Thyroid gland (tissue), 4 donors: Measurements from ENCODE around the gene PCNT. TPM values are rescaled to one million over a fixed set of nuclear protein-coding genes. Genes with fewer than 3 reads are reported as not detected.

Experiments
- DNase-seq, 2 donors: peaks; one replicate each; pipeline ENCODE4 v3.0.0-alpha.2; 2019
- H3K27ac ChIP-seq, 3 donors: fragments of 200-600 bp; sonication (generic); 1 replicate in 2 of 3; 2 replicates in 1 of 3; pipeline ENCODE4 v1.5.1; 2016 to 2019; ENCODE audit warnings: mild to moderate bottlenecking in 1 of 3, moderate library complexity in 1 of 3
- H3K27me3 ChIP-seq: fragments of 200-600 bp; sonication (generic); one replicate; pipeline ENCODE4 v1.5.1; 2019
- H3K36me3 ChIP-seq, 2 donors: fragments of 200-600 bp; sonication (generic); one replicate each; pipeline ENCODE4 v1.5.1; 2016 to 2019
- H3K4me1 ChIP-seq, 2 donors: fragments of 200-600 bp; sonication (generic); one replicate each; pipeline ENCODE4 v1.5.1; 2017 to 2019
- H3K4me3 ChIP-seq, 3 donors: fragments of 200-600 bp; sonication (generic); replicated peaks in 1 of 3; 1 replicate in 2 of 3; 2 replicates in 1 of 3; pipeline ENCODE4 v1.5.1; 2016; ENCODE audit warnings: mild to moderate bottlenecking in 1 of 3
- H3K9me3 ChIP-seq: fragments of 200-600 bp; sonication (generic); one replicate; pipeline ENCODE4 v1.5.1; 2017
- CTCF ChIP-seq, 6 experiments: fragments of 200-600 bp in 3 of 6; fragments of 450-650 bp in 3 of 6; sonication (generic) in 3 of 6; IDR thresholded peaks; one replicate each; pipeline ENCODE4 v1.5.1; 2016 to 2019; ENCODE audit warnings: antibody characterized with exemption in 6 of 6, mild to moderate bottlenecking in 2 of 6, inconsistent platforms in 1 of 6, moderate library complexity in 1 of 6
- POLR2A ChIP-seq, 2 donors: fragments of 450-650 bp; IDR thresholded peaks; one replicate each; pipeline ENCODE4 v1.6.1; 2017; ENCODE audit warnings: antibody characterized with exemption in 2 of 2, mild to moderate bottlenecking in 2 of 2, moderate library complexity in 1 of 2
- WGBS, 2 donors: methylation state at CpG; one replicate each; pipeline ENCODE4 v1.1.5; 2017; 5-methylcytosine and 5-hydroxymethylcytosine counted together
- intact Hi-C: fragments of 100-400 bp; cut with DNase I; formaldehyde crosslinking; loops from one replicate; pipeline ENCODE4 v1.15.1; 2023
- total RNA-seq, 4 donors: library from RNA; depleted of rRNA; stranded (reverse); fragments of >200 nt; gene quantifications; one replicate each; pipeline ENCODE4 v1.2.3, GENCODE V29; 2016

Gene PCNT
- total RNA-seq, 4 donors from 2014 or later = 23.9 to 36.6 (median 33.2) TPM

DNA sequence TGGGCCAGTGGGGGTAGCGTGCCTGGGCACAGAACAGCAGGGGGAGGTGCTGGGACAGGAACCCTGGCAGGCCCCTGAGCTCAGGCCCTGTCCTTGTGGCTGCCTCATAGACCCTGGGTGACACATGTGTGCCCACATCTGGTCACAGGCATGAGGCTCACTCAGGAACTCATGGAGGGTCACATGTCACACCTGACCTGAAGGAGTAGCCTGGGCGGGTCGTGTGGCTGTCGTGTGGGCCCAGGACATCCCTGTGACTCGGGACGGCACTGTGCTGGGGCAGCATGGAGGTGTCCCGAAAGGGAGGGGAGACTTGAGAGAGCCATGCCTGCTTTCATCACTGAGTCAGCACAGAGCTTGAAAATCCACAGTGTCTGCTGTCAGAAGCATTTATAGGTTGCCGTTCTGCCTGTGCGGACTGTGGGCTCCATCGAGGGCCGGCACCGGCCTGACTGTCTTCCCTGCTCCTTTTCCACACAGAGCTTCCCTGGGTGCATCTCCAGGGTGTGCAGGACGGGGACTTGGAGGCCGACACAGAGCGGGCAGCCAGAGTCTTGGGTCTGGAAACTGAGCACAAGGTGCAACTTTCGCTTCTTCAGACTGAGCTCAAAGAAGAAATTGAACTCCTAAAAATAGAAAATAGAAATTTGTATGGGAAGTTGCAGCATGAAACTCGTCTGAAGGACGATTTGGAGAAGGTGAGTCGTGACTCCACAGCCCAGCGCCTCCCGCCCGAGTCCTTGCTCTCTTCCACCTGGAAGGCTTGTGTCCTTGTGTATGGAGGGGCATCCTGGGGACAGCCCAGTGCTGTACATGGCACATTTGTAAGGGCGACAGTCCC lies 32.8 kb downstream of the PCNT start:
- TF ChIP-seq POLR2A (IDR thresholded peaks at IDR 0.05) = no peak
- no peak for TF ChIP-seq CTCF (IDR thresholded peaks at IDR 0.05)
- Histone ChIP-seq H3K27ac (no peak overlapping the region), H3K36me3 (peaks cover 41 to 42% of the 10 kb centered on the region in 2 donors), H3K9me3 (no peaks in the 10 kb centered on the region), H3K27me3 (no peaks in the 10 kb centered on the region), H3K4me3 (no peak overlapping the region), H3K4me1 (no peaks in the 10 kb centered on the region)
- WGBS, 2 donors = 91 to 92% methylated on average over 22 to 23 of the region's 23 CpGs
- intact Hi-C loops = no loop called here
- DNase-seq = no peak

DNA sequence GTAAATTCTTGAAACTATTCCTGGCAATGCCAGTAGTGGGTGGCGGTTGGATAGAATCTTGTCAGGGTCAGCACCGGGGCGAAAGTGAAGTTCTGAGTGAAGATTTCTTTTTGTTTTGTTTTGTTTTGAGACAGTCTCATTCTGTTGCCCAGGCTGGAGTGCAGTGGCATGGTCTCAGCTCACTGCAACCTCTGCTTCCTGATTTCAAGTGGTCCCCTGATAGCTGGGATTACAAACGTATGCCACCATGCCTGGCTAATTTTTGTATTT lies 33.3 kb downstream of the PCNT start:
- intact Hi-C loops = no loop called here
- no peaks in the 10 kb centered on the region for H3K4me1 ChIP-seq
- H3K27ac ChIP-seq = no peak overlapping the region
- no peak for DNase-seq
- WGBS, 2 donors = 73 to 82% methylated on average over 4 of the region's 4 CpGs
- no peak overlapping the region for H3K4me3 ChIP-seq
- no peaks in the 10 kb centered on the region for H3K9me3 ChIP-seq
- no peaks in the 10 kb centered on the region for H3K27me3 ChIP-seq
- peaks cover 36 to 38% of the 10 kb centered on the region in 2 donors for H3K36me3 ChIP-seq
- TF ChIP-seq POLR2A (IDR thresholded peaks at IDR 0.05) (no peak), CTCF (IDR thresholded peaks at IDR 0.05) (no peak)

GRCh38 chr21:46357684-46358425 lies 33.9 kb downstream of the PCNT start:
- no peak overlapping the region for H3K27ac ChIP-seq
- no peaks in the 10 kb centered on the region for H3K9me3 ChIP-seq
- H3K4me3 ChIP-seq = no peak overlapping the region
- H3K36me3 ChIP-seq = peaks cover 32 to 36% of the 10 kb centered on the region in 2 donors
- intact Hi-C loops = no loop called here
- 96 to 98% methylated on average over 16 to 19 of the region's 19 CpGs for WGBS, 2 donors
- TF ChIP-seq POLR2A (IDR thresholded peaks at IDR 0.05) (no peak), CTCF (IDR thresholded peaks at IDR 0.05) (no peak)
- no peaks in the 10 kb centered on the region for H3K4me1 ChIP-seq
- no peaks in the 10 kb centered on the region for H3K27me3 ChIP-seq
- DNase-seq = no peak

DNA sequence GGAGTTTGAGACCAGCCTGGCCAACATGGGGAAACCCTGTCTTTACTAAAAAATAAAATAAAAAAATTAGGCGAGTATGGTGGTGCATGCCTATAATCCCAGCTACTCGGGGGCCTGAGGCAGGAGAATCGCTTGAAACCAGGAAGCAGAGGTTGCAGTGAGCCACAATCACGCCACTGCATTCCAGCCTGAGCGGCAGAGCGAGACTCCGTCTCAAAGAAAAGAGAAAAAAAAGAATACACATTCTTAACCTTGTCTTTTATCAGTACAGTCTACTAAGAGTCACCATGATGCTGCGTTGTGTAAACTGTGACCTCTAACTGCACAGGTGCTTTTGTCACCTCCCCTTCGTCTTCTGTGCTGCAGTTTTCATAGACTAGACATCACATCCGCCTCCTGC lies 37.2 kb downstream of the PCNT start:
- Histone ChIP-seq H3K4me3 (no peak overlapping the region), H3K27ac (no peak overlapping the region), H3K4me1 (no peaks in the 10 kb centered on the region), H3K9me3 (no peaks in the 10 kb centered on the region), H3K27me3 (no peaks in the 10 kb centered on the region), H3K36me3 (peaks cover 25 to 32% of the 10 kb centered on the region in 2 donors)
- intact Hi-C loops = no loop called here
- 95 to 96% methylated on average over 10 of the region's 10 CpGs for WGBS, 2 donors
- DNase-seq = no peak
- TF ChIP-seq POLR2A (IDR thresholded peaks at IDR 0.05) (no peak), CTCF (IDR thresholded peaks at IDR 0.05) (no peak)

DNA sequence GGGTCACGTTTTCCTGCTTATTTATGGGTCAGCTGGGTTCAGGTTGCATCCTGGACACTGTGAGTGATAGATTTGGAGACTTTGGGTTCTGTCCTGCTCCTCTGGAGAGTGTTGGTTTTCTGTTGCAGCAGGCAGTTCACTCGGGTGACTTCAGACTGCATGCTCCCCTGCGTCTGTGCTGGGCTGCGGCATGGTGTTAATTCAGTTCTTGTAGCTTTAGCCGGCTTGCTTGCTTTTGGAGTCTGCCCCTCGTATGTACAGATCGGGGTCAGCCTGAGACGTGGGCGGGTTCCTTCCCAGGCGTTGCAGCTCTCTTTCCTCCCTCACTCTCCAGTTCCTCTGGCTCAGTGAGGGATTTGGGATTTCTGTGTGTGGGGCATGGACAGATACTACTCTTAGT lies 38.0 kb downstream of the PCNT start:
- H3K4me1 ChIP-seq = no peaks in the 10 kb centered on the region
- no peak overlapping the region for H3K4me3 ChIP-seq
- peaks cover 28 to 38% of the 10 kb centered on the region in 2 donors for H3K36me3 ChIP-seq
- no peak for TF ChIP-seq CTCF (IDR thresholded peaks at IDR 0.05)
- DNase-seq = no peak
- H3K9me3 ChIP-seq = no peaks in the 10 kb centered on the region
- WGBS, 2 donors = 74 to 77% methylated on average over 10 of the region's 10 CpGs
- intact Hi-C loops = no loop called here
- H3K27me3 ChIP-seq = no peaks in the 10 kb centered on the region
- no peak overlapping the region for H3K27ac ChIP-seq
